HL-60 (cell line): Measurements from ENCODE around the gene TBL3.

Experiments used
- CTCF ChIP-seq: IDR thresholded peaks from one replicate; pipeline ENCODE4 v1.5.1; 2011; ENCODE audit warnings: low read length, control low read depth, inconsistent platforms; ENCODE audit not compliant: insufficient read depth
- GABPA ChIP-seq: IDR thresholded peaks from 2 replicates; pipeline ENCODE4 v1.6.1; 2012; ENCODE audit warnings: low read depth
- POLR2AphosphoS5 ChIP-seq: IDR thresholded peaks from 2 replicates; pipeline ENCODE4 v1.6.1; 2012; ENCODE audit warnings: low read depth
- SPI1 ChIP-seq: IDR thresholded peaks from 2 replicates; pipeline ENCODE4 v1.6.1; 2012; ENCODE audit warnings: low read depth, mild to moderate bottlenecking, borderline replicate concordance

GRCh38 chr16:2029350-2029749 lies 57.5 kb downstream of the TBL3 start:
- TF ChIP-seq CTCF: no peak
- no peak for TF ChIP-seq SPI1
- TF ChIP-seq GABPA: no peak
- no peak for TF ChIP-seq POLR2AphosphoS5
